ENCODE results near the gene PALB2. TPM values are rescaled to one million over a fixed set of nuclear protein-coding genes. Genes with fewer than 3 reads are reported as not detected.

Gene PALB2
- total and polyA plus RNA-seq, 2 of the 8 experiments (the other 6 are each of a cell fraction or from before 2014, with no cell fraction given): 12.5 to 33.1 TPM

GRCh38 chr16:23687034-23687808 is 46.1 kb upstream of the PALB2 start (continued):
- TF ChIP-seq CHD7 (IDR thresholded peaks at IDR 0.05; ENCODE audit: insufficient replicate concordance, low read length) (no peak), MAFK (IDR thresholded peaks at IDR 0.05; ENCODE audit: low read depth, low read length) (no peak), RFX5 (IDR thresholded peaks at IDR 0.05; ENCODE audit: borderline replicate concordance, low read depth, low read length) (no peak), USF2 (IDR thresholded peaks at IDR 0.05; ENCODE audit: low read length) (no peak), KDM1A (IDR thresholded peaks at IDR 0.05; ENCODE audit: borderline replicate concordance, low read length) (no peak), SRF (IDR thresholded peaks at IDR 0.05; ENCODE audit: low read depth, low read length) (no peak), ATF2 (IDR thresholded peaks at IDR 0.05; ENCODE audit: low read length) (no peak)

Data from H1 (cell line).